ACC112 (cell line): Measurements from ENCODE around the gene IL18BP.
A peak's percentile ranks its signal among the peaks of the same experiment; 100 is the strongest.

Source experiments
- H2AFZ ChIP-seq: fragments of 200-600 bp; sonication (generic); one replicate; pipeline ENCODE4 v1.6.0; 2017; ENCODE audit warnings: antibody characterized with exemption, low read length; ENCODE audit not compliant: unreplicated experiment
- H3K27ac ChIP-seq: fragments of 200-600 bp; sonication (generic); 2 replicates; pipeline ENCODE4 v1.5.1; 2014; ENCODE audit warnings: low read depth, mild to moderate bottlenecking, antibody characterized with exemption, low read length, moderate library complexity
- H3K27me3 ChIP-seq: fragments of 200-600 bp; sonication (generic); 2 replicates; pipeline ENCODE4 v1.6.1; 2014; ENCODE audit warnings: mild to moderate bottlenecking, antibody characterized with exemption, low read length, moderate library complexity, mixed read lengths; ENCODE audit not compliant: insufficient read depth
- H3K36me3 ChIP-seq: fragments of 200-600 bp; sonication (generic); 2 replicates; pipeline ENCODE4 v1.6.1; 2016; ENCODE audit warnings: mild to moderate bottlenecking, antibody characterized with exemption, low read length, moderate library complexity, mixed read lengths; ENCODE audit not compliant: insufficient read depth
- H3K4me1 ChIP-seq: fragments of 200-600 bp; sonication (generic); one replicate; pipeline ENCODE4 v1.6.1; 2016; ENCODE audit warnings: low read length, mixed read lengths; ENCODE audit not compliant: insufficient read depth, unreplicated experiment, control insufficient read depth
- H3K4me3 ChIP-seq: fragments of 200-600 bp; sonication (generic); 2 replicates; pipeline ENCODE4 v1.5.1; 2014; ENCODE audit warnings: mild to moderate bottlenecking, low read depth, low read length
- H3K79me2 ChIP-seq: fragments of 200-600 bp; sonication (generic); one replicate; pipeline ENCODE4 v1.6.0; 2016; ENCODE audit warnings: low read length; ENCODE audit not compliant: control insufficient read depth, unreplicated experiment, insufficient read depth

Gene IL18BP

DNA sequence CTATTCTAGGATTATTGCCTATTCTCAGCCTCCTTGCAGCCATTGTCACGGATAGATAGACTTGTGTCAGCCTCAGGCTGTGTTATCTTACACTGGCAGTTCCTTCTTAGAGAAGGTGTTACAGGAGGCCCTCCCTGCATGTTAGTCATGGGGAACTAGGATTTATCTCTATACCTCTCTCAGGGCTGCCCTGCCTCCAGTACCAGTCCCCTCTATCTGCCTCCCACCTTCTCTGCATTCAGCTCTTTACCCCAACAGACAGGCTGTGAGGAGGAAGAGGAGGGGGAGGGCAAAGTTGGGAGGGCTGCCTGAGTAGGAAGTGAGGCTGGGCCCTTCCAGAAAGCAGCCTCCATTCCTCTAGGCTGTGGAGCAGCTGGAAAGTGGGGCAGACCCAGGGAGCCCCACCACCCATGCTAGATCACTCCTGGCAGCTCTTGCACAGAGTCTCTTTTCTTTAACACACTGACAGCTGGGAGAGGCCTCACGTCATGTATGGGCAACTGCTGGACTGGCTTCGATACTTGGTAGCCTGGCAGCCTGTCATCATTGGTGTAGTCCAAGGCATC, 2.9 kb upstream of the IL18BP start:
- Histone ChIP-seq H3K4me1 (peaks cover 9% of the 10 kb centered on the region), H3K79me2 (no peaks in the 10 kb centered on the region), H3K27me3 (no peaks in the 10 kb centered on the region), H3K36me3 (peaks cover under 1% of the 10 kb centered on the region; the same call in 1 of the 2 replicates), H3K27ac (no peak overlapping the region), H3K4me3 (no peak overlapping the region), H2AFZ (no peak overlapping the region)

DNA sequence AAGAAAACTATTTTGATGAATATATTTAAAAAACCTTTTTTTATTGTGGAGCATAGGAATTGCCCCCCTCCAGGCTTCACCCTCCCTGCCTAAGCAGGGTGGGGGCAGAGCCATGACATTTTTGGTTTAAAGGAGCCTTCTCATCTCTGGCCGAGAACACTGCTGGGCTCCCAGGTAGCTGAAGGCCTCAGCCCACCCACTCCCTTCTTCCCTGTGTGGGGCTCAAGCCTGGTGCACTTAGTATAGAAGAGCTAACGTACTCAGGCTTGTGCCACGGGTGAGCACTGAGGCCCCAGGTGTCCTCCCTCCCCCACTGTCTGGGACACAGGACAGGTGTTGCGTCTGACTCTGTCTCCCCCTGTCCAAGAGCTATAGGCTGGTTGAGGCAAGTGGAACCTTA, 2.2 kb upstream of the IL18BP start:
- no peaks in the 10 kb centered on the region for H3K36me3 ChIP-seq
- peaks cover 9% of the 10 kb centered on the region for H3K4me1 ChIP-seq

DNA sequence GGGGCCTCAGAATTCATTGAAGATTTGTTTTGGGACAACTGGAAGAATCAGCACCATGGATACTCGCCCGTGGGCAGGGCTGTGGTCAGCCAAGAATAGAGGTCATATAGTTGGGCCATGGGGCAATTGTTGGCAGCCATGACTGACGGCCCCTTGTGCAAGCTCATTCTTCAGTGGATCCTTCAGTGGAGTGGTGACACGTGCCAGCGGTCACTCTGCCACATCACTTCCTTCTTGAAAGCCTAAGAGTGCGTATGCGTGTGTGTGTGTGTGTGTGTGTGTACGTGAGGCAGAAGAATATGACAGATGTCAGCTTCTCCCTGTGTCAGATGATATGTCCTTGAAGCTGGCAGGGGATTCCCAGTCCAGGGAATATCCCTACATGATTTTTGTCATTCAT, 1.8 kb upstream of the IL18BP start:
- Histone ChIP-seq H3K79me2 (no peaks in the 10 kb centered on the region), H3K27me3 (no peaks in the 10 kb centered on the region), H3K27ac (no peak overlapping the region), H3K36me3 (no peaks in the 10 kb centered on the region), H2AFZ (no peak overlapping the region), H3K4me3 (no peak overlapping the region), H3K4me1 (peaks cover 9% of the 10 kb centered on the region)

More for the DNA sequence above, 2.2 kb upstream of the IL18BP start:
- Histone ChIP-seq H3K4me3 (no peak overlapping the region), H3K27ac (no peak overlapping the region), H2AFZ (no peak overlapping the region), H3K27me3 (no peaks in the 10 kb centered on the region), H3K79me2 (no peaks in the 10 kb centered on the region)

GRCh38 chr11:71997594-71997993, 1.1 kb upstream of the IL18BP start:
- Histone ChIP-seq H3K79me2 (no peaks in the 10 kb centered on the region), H3K27me3 (no peaks in the 10 kb centered on the region), H3K27ac (no peak overlapping the region)

GRCh38 chr11:71998061-71998460, 648 bp upstream of the IL18BP start:
- Histone ChIP-seq H3K4me3 (no peak overlapping the region), H3K4me1 (peaks cover 9% of the 10 kb centered on the region), H3K27ac (no peak overlapping the region), H3K79me2 (no peaks in the 10 kb centered on the region), H3K36me3 (no peaks in the 10 kb centered on the region), H2AFZ (no peak overlapping the region), H3K27me3 (no peaks in the 10 kb centered on the region)

More at GRCh38 chr11:71997594-71997993, 1.1 kb upstream of the IL18BP start:
- Histone ChIP-seq H3K36me3 (no peaks in the 10 kb centered on the region), H3K4me1 (peaks cover 9% of the 10 kb centered on the region), H3K4me3 (no peak overlapping the region), H2AFZ (no peak overlapping the region)

GRCh38 chr11:71999362-71999761, 653 bp downstream of the IL18BP start:
- H3K4me1 ChIP-seq = peaks cover 9% of the 10 kb centered on the region
- H2AFZ ChIP-seq = no peak overlapping the region
- no peaks in the 10 kb centered on the region for H3K79me2 ChIP-seq
- peak overlapping the region; percentile 36 for H3K27ac ChIP-seq
- no peaks in the 10 kb centered on the region for H3K27me3 ChIP-seq
- H3K36me3 ChIP-seq = no peaks in the 10 kb centered on the region
- H3K4me3 ChIP-seq = peak overlapping the region; percentile 58; the same call in 1 of the 2 replicates

DNA sequence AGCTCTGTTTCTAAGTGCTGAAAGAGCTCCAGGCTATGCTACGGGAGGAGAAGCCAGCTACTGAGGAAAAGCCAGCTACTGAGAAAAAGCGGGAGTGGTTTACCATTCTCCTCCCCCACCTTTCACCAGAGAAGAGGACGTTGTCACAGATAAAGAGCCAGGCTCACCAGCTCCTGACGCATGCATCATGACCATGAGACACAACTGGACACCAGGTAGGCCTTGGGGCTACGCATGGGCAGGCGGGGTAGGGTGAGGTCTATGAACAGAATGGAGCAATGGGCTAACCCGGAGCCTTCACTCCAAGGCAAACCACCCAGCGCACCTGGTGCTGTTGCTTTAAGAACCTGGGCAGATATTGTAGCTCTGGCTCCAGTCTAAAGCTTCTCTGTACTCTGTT, 1.1 kb downstream of the IL18BP start:
- H3K36me3 ChIP-seq = no peaks in the 10 kb centered on the region; the same call in 1 of the 2 replicates

DNA sequence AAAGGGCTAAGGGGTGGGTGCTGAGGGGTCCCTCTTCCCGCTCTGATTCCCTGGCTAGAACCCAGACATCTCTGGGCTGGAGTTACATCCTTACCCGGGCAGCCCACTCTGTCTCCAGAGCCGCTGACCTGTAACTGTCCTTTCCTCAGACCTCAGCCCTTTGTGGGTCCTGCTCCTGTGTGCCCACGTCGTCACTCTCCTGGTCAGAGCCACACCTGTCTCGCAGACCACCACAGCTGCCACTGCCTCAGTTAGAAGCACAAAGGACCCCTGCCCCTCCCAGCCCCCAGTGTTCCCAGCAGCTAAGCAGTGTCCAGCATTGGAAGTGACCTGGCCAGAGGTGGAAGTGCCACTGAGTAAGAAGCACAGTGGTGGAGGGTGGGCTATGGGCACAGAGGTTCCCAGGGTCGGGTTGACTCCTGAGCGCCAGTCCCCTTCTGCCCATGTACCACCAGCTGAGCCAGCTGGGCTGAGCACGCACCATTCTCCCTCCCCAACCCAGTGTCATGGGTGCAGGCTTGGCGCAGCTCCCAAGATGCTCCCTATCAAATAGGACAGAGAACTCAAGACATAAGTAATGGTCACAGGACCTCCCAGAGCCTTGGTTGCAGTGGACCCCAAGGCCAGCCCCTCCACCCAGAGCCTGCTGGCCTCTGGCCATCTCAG, 1.6 kb downstream of the IL18BP start:
- H3K27me3 ChIP-seq = no peaks in the 10 kb centered on the region
- H2AFZ ChIP-seq = no peak overlapping the region
- H3K4me1 ChIP-seq = peaks cover 9% of the 10 kb centered on the region
- no peak overlapping the region for H3K4me3 ChIP-seq
- H3K36me3 ChIP-seq = peaks cover 3% of the 10 kb centered on the region; the same call in 1 of the 2 replicates
- H3K27ac ChIP-seq = no peak overlapping the region
- H3K79me2 ChIP-seq = no peaks in the 10 kb centered on the region

More for the DNA sequence above, 1.1 kb downstream of the IL18BP start:
- Histone ChIP-seq H2AFZ (no peak overlapping the region), H3K27me3 (no peaks in the 10 kb centered on the region), H3K27ac (peak overlapping the region; percentile 36), H3K4me3 (peak overlapping the region; percentile 58; the same call in 1 of the 2 replicates), H3K79me2 (no peaks in the 10 kb centered on the region), H3K4me1 (peaks cover 9% of the 10 kb centered on the region)

DNA sequence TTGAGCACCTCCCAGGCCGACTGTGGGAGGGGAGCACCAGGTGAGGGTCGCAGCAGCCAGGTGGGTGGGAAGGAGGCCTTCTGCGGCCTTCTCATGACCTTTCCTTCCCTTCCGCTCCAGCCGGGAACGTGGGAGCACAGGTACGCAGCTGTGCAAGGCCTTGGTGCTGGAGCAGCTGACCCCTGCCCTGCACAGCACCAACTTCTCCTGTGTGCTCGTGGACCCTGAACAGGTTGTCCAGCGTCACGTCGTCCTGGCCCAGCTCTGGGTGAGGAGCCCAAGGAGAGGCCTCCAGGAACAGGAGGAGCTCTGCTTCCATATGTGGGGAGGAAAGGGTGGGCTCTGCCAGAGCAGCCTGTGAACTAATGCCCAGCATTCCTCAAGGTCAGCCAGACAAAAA, 2.6 kb downstream of the IL18BP start:
- Histone ChIP-seq H3K27me3 (no peaks in the 10 kb centered on the region), H3K4me3 (no peak overlapping the region), H3K79me2 (no peaks in the 10 kb centered on the region), H2AFZ (no peak overlapping the region), H3K27ac (no peak overlapping the region), H3K4me1 (peaks cover 9% of the 10 kb centered on the region), H3K36me3 (peaks cover 8% of the 10 kb centered on the region; the same call in 1 of the 2 replicates)

GRCh38 chr11:72001834-72002591, 3.3 kb downstream of the IL18BP start:
- Histone ChIP-seq H3K79me2 (no peaks in the 10 kb centered on the region), H3K4me1 (peaks cover 9% of the 10 kb centered on the region), H3K27ac (no peak overlapping the region), H2AFZ (no peak overlapping the region), H3K27me3 (no peaks in the 10 kb centered on the region), H3K4me3 (no peak overlapping the region), H3K36me3 (peaks cover 9% of the 10 kb centered on the region; the same call in 1 of the 2 replicates)
